NCI-H82 treated with DMSO at 0.1 percent for 48 hours (cell line): ENCODE measurements around the gene MEF2A.

Experiments used
- DNase-seq: peaks from one replicate; lab custom pipeline; 2025; ENCODE audit not compliant: unreplicated experiment; lab: John Stamatoyannopoulos, UW

The MEF2A gene

DNA sequence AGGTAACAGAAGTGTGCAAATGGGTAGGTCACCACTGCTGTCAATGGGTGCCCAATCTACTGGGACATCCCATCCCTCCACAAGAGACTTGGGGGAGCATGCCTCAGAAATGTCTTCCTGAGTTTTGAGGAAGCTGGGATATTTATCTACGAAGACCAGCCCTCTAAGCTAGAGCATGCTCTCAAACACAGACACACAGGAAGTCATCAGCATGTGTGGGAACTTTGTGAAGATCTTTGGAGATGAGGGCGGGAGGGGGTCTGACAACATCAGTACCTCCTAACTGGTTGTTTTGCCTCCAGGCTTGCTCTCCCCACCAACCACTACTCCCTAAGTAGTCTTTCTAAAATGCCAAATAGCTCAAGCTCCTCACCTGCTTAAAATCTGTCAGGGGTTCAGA, 3.5 kb upstream of the MEF2A start:
- DNase-seq = no peak

GRCh38 chr15:99564221-99565048, 1.3 kb upstream of the MEF2A start:
- no peak for DNase-seq

DNA sequence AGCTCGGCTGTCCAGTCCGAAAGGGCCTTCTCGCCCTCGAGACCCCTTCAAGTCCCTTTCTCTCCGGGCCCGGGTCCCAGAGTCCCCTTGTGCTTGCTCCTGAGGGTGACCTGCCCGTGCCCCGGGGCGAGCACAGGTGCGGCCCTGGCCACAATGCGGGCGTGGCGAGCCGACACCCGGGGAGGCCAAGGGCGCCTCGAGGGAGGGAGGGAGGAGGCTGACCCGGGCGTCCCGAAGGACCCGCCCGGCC, 810 bp upstream of the MEF2A start:
- DNase-seq = no peak

DNA sequence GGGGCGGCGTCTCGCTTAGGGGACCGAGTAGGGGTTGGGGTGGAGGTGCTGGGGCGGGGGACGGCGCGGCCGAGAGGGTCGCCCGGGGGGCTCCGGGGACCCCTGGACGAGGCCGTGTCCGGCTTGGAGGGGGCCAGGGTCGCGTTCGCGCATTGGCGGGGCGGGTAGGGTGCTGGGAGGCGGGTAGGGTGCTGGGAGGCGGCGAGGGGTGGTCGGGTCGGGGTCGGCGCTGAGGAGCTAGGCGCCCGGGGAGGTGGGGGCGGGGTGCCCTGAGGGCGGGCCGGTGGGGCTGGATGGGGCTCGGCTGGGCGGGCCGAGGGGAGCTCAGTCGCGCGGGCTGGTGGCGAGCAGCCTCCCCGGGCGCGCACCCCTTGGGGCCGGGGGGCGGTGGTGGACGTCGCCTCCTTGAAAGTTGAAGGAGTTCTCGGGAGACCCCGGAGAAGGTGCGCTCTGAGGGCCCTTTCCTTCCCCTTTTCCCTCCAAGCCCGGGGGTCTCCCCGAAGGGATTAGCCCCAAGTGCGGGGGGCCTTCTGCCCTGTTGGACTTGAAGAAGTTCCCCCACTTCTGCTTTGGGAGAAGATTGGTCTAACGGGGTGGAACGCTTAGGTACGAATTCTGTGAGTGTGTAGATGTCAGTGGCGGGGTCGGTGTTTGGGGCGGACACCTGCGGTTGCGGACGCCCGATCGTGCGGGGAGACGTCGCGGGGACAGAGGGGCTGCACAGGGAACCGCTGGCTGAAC, 543 bp downstream of the MEF2A start:
- DNase-seq = no peak

- DNase-seq = no peak
Measured at GRCh38 chr15:99568625-99569352, 3.0 kb downstream of the MEF2A start.

- DNase-seq = no peak
Measured at GRCh38 chr15:99571299-99571698, 5.5 kb downstream of the MEF2A start.

- no peak for DNase-seq
Measured at GRCh38 chr15:99574048-99574447, 8.3 kb downstream of the MEF2A start.

DNA sequence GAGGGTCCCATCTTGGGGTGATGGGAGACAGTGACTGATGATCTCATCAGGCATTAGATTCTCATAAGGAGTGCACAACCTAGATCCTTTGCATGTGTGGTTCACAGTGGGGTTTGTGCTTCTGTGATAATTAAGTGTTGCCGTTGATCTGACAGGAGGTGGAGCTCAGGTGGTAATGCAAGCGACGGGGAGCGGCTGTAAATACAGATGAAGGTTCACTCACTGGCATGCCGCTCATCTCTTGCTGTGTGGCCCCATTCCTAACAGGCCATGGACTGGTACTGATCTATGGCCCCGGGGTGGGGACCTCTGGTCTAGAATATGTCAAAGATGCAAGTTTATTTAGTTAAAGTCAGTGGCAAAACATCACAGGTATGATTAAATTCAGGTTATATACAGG, 8.7 kb downstream of the MEF2A start:
- no peak for DNase-seq

GRCh38 chr15:99578809-99579208, 13.0 kb downstream of the MEF2A start:
- DNase-seq = no peak

DNA sequence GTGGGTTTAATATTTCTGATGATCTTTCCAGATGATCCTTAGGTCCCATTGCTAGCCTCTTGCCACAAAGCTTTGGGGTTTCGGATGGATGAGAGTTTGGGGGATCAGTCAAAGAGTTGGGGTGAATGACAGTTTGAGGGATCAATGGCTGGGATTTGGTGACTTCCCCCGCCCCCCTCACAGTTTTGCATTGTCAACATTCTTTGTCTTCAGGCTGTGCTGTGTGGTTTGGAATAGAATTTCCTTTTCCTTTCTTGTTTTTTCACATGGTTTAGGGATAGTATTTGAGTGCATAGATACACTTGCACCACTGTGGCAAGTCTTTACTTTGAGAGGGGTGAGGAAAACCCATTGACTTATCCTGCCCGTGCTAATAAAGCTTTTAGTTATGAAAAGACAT, 14.3 kb downstream of the MEF2A start:
- no peak for DNase-seq

- no peak for DNase-seq
Measured at GRCh38 chr15:99582508-99582960, 16.8 kb downstream of the MEF2A start.

DNA sequence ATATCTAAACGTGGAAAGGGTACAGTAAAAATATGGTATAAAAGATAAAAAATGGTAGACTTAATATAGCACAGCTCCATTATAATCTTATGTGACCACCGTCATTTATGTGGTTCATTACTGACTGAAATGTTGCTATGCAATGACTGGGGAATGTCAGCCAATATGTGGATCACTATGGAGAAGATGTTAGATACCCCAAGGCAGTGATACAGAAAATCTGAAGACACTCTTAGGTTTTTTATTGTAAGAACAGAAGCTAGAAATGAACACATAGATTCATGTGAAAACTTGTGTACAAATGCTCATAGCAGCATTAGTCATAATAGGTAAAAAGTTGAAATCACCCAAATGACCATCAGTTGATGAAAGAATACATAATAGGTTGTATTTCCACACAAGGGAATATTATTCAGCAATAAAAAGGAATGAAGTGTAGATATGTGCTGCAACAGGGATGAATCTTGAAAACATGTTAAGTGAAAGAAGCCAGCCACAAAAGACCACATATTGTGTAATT, 18.4 kb downstream of the MEF2A start:
- no peak for DNase-seq

DNA sequence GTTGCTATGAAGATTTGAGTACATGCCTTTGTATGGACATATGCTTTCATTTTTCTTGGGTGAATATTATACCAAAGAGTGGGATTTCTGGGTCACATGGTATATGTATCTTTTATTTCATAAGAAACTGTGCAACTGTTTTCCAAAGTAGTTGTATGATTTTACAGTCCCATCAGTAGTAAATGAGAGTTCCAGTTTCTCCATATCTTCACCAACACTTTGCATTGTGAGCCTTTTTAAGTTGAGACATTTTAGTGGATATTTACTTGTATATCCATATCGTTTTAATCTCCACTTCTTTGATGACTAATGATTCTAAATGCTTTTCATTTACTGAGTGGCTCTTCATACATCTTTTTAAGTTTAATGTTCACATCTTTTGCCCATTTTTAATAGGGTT, 20.3 kb downstream of the MEF2A start:
- no peak for DNase-seq

DNA sequence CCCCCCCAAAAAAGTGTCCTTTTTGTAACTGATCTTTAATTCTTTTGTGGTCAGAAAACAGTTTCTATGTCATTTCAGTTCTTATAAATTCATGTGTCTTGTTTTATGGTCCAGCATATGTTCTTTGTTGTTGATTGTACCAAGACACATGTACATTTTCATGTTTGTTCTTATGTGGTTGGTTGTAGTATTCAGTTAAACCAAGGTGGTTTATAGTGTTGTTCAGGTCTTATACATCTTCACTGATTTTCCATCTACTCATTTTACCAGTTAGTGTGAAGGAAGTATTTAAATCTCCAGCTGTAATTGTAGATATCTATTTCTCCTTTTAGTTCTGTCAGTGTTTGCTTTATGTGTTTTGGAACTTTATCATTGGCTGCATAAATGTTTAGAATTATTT, 24.0 kb downstream of the MEF2A start:
- no peak for DNase-seq

- no peak for DNase-seq
Measured at GRCh38 chr15:99590913-99591646, 25.3 kb downstream of the MEF2A start.

DNA sequence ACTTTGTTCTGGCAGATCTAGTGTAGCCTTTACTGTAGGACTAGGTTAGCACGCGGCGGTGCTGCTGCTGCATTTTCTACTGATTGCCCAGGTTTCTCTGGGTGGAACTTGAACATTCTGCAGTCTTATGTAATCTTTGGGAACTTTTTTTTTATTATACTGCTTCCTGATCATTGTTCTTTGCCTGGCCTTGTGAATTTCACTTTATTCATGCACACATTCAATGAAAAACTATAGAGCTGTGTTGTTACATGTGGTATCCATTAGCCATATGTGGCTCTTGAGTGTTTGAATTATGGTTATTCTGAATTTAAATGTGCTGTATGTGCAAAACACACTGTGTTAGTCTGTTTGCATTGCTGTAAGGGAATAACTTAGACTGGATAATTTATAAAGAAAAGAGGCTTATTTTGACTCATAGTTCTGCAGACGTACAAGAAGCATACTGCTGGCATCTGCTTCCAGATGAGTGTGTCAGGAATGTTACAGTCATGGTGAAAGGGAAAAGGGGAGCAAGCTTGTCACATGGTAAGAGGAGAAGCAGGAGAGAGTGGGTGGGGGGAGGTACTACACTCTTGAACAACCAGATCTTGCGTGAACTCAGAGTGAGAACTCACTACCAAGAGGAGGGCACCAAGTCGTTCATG, 26.5 kb downstream of the MEF2A start:
- no peak for DNase-seq

- no peak for DNase-seq
Measured at GRCh38 chr15:99593070-99593469, 27.3 kb downstream of the MEF2A start.

GRCh38 chr15:99594916-99595315, 29.1 kb downstream of the MEF2A start:
- DNase-seq = no peak

- DNase-seq = no peak
Measured at GRCh38 chr15:99598296-99598695, 32.5 kb downstream of the MEF2A start.

DNA sequence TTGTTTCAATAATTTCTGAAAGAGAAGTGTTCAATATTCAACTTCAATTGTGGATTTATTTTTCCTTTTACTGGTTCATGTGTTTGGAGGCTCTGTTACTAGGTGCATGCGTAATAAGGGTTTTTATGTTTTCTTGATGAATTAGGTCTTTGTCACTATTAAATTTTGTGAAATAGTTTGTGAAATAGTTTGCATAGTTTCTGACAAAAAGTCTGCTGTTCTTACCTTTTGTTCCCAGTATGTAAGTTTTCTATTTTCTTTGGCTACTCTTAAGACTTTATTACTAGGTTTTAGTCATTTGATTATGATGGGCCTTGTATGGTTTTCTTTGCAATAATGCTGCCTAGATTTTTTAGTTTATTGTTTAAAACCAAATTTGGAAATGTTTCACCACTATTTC, 38.0 kb downstream of the MEF2A start:
- DNase-seq = no peak

DNA sequence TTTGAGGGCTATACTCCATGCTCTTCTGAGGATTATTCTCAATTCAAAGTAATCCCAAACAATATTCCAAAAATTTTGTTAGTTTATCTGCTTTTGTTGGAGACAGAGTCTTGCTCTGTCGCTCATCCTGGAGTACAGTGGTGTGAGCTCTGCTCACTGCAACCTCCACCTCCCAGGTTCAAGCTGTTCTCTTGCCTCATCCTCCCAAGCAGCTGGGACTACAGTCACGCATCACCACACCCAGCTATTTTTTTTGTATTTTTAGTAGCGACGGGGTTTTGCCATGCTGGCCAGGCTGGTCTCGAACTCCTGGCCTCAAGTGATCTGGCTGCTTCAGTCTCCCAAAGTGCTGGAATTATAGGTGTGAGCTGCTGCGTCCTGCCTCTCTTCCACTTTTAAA, 39.1 kb downstream of the MEF2A start:
- DNase-seq = no peak
